Measurements from ENCODE around the gene GPR161.

DNA sequence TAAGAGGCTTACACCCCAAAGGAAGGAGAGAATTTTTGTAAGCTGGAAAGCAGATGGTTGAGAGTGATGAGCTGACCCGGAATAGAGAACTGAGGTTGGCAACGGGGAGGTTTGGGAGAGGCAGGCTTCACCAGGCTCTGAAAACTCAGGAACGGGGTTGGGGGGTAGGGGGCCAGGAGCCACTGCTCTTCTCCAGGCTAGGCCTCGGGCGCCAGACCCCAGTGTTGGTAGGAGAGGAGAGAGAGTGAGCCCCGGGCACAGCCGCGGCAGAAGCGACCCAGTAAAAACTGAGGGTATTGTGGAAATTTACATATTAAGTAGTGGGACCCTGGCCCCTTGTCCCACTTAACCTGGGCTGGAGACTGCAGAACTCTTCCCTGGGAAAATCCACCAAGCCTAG, 45.7 kb downstream of the GPR161 start:
- no peak for TF ChIP-seq NFRKB (IDR thresholded peaks at IDR 0.05; ENCODE audit: low read depth)
- TF ChIP-seq GABPA (tag; conservative IDR thresholded peaks at IDR 0.05; ENCODE audit: low read depth): no peak
- TF ChIP-seq POLR2AphosphoS5 (IDR thresholded peaks at IDR 0.05; ENCODE audit: control insufficient read depth, insufficient read depth, low read depth, low read length): no peak
- TF ChIP-seq NFE2L1 (tag; IDR thresholded peaks at IDR 0.05; ENCODE audit: borderline replicate concordance, low read depth): no peak
- TF ChIP-seq CBX8 (IDR thresholded peaks at IDR 0.05; ENCODE audit: borderline replicate concordance, extremely low read depth, low read depth, low read length, poor library complexity, severe bottlenecking): no peak
- TF ChIP-seq, protein P1, sequence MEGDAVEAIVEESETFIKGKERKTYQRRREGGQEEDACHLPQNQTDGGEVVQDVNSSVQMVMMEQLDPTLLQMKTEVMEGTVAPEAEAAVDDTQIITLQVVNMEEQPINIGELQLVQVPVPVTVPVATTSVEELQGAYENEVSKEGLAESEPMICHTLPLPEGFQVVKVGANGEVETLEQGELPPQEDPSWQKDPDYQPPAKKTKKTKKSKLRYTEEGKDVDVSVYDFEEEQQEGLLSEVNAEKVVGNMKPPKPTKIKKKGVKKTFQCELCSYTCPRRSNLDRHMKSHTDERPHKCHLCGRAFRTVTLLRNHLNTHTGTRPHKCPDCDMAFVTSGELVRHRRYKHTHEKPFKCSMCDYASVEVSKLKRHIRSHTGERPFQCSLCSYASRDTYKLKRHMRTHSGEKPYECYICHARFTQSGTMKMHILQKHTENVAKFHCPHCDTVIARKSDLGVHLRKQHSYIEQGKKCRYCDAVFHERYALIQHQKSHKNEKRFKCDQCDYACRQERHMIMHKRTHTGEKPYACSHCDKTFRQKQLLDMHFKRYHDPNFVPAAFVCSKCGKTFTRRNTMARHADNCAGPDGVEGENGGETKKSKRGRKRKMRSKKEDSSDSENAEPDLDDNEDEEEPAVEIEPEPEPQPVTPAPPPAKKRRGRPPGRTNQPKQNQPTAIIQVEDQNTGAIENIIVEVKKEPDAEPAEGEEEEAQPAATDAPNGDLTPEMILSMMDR (IDR thresholded peaks at IDR 0.05 in 2 of 3, conservative IDR thresholded peaks at IDR 0.05 in 1 of 3; ENCODE audit: insufficient read depth in 2 of 3, low read depth in 1 of 3, low read length in 3 of 3): no peak
- no peak for TF ChIP-seq ZNF695 (CRISPR knock-in tag; IDR thresholded peaks at IDR 0.05)
- no peak for TF ChIP-seq LARP7 (IDR thresholded peaks at IDR 0.05)
- no peak for TF ChIP-seq RCOR1 (IDR thresholded peaks at IDR 0.05; ENCODE audit: borderline replicate concordance in 1 of 2, low read depth in 2 of 2, low read length in 2 of 2)
- TF ChIP-seq, protein P2, sequence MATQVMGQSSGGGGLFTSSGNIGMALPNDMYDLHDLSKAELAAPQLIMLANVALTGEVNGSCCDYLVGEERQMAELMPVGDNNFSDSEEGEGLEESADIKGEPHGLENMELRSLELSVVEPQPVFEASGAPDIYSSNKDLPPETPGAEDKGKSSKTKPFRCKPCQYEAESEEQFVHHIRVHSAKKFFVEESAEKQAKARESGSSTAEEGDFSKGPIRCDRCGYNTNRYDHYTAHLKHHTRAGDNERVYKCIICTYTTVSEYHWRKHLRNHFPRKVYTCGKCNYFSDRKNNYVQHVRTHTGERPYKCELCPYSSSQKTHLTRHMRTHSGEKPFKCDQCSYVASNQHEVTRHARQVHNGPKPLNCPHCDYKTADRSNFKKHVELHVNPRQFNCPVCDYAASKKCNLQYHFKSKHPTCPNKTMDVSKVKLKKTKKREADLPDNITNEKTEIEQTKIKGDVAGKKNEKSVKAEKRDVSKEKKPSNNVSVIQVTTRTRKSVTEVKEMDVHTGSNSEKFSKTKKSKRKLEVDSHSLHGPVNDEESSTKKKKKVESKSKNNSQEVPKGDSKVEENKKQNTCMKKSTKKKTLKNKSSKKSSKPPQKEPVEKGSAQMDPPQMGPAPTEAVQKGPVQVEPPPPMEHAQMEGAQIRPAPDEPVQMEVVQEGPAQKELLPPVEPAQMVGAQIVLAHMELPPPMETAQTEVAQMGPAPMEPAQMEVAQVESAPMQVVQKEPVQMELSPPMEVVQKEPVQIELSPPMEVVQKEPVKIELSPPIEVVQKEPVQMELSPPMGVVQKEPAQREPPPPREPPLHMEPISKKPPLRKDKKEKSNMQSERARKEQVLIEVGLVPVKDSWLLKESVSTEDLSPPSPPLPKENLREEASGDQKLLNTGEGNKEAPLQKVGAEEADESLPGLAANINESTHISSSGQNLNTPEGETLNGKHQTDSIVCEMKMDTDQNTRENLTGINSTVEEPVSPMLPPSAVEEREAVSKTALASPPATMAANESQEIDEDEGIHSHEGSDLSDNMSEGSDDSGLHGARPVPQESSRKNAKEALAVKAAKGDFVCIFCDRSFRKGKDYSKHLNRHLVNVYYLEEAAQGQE (IDR thresholded peaks at IDR 0.05; ENCODE audit: borderline replicate concordance): no peak
- TF ChIP-seq, protein P2 (CRISPR knock-in tag; IDR thresholded peaks at IDR 0.05; ENCODE audit: low read depth): no peak
- no peak for TF ChIP-seq CREB1 (IDR thresholded peaks at IDR 0.05)
- no peak for TF ChIP-seq CREB1 (CRISPR knock-in tag; IDR thresholded peaks at IDR 0.05)
- TF ChIP-seq CBFB (CRISPR knock-in tag; IDR thresholded peaks at IDR 0.05): no peak
- TF ChIP-seq, protein P3, sequence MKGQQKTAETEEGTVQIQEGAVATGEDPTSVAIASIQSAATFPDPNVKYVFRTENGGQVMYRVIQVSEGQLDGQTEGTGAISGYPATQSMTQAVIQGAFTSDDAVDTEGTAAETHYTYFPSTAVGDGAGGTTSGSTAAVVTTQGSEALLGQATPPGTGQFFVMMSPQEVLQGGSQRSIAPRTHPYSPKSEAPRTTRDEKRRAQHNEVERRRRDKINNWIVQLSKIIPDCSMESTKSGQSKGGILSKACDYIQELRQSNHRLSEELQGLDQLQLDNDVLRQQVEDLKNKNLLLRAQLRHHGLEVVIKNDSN (CRISPR knock-in tag; IDR thresholded peaks at IDR 0.05): no peak

Measured in K562 (cell line).